Smooth muscle cell (in vitro differentiated cells): ENCODE data around the gene MREG. TPM values are rescaled to one million over a fixed set of nuclear protein-coding genes. Genes with fewer than 3 reads are reported as not detected.
"Not testable (repeated sequence)": the region's sequence is repeated elsewhere in the genome, so short reads cannot be mapped to it uniquely, and the experiment has no call there.

Source experiments
- DNase-seq: peaks from one replicate; lab custom pipeline; 2025; ENCODE audit not compliant: unreplicated experiment; lab: John Stamatoyannopoulos, UW
- H2AFZ ChIP-seq: fragments of 200-600 bp; sonication (generic); 2 replicates; pipeline ENCODE4 v1.6.0; 2016; ENCODE audit warnings: antibody characterized with exemption, low read depth, mild to moderate bottlenecking
- H3F3A ChIP-seq: fragments of 200-600 bp; sonication (generic); 2 replicates; pipeline ENCODE4 v1.6.0; 2017; ENCODE audit warnings: antibody characterized with exemption, low read depth
- H3K27ac ChIP-seq: fragments of 200-600 bp; sonication (generic); 2 replicates; pipeline ENCODE4 v1.5.1; 2016; ENCODE audit warnings: low read depth, mild to moderate bottlenecking
- H3K27me3 ChIP-seq: fragments of 200-600 bp; sonication (generic); 2 replicates; pipeline ENCODE4 v1.6.1; 2016; ENCODE audit warnings: low read depth, mild to moderate bottlenecking
- H3K36me3 ChIP-seq: fragments of 200-600 bp; sonication (generic); 2 replicates; pipeline ENCODE4 v1.5.1; 2016; ENCODE audit warnings: low read depth
- H3K4me1 ChIP-seq: fragments of 200-600 bp; sonication (generic); 2 replicates; pipeline ENCODE4 v1.5.1; 2016; ENCODE audit warnings: low read depth
- H3K4me2 ChIP-seq: fragments of 200-600 bp; sonication (generic); 2 replicates; pipeline ENCODE4 v1.6.0; 2016; ENCODE audit warnings: mild to moderate bottlenecking
- H3K4me3 ChIP-seq: fragments of 200-600 bp; sonication (generic); 2 replicates; pipeline ENCODE4 v1.5.1; 2016; ENCODE audit warnings: mild to moderate bottlenecking
- H3K79me2 ChIP-seq: fragments of 200-600 bp; sonication (generic); 2 replicates; pipeline ENCODE4 v1.6.0; 2016; ENCODE audit warnings: low read depth, mild to moderate bottlenecking
- H3K9ac ChIP-seq: fragments of 200-600 bp; sonication (generic); 2 replicates; pipeline ENCODE4 v1.6.0; 2016; ENCODE audit warnings: low read depth
- H3K9me3 ChIP-seq: fragments of 200-600 bp; sonication (generic); replicated peaks from 2 replicates; pipeline ENCODE4 v1.5.1; 2016; ENCODE audit warnings: low read depth
- H4K20me1 ChIP-seq: fragments of 200-600 bp; sonication (generic); 2 replicates; pipeline ENCODE4 v1.6.0; 2016; ENCODE audit warnings: low read depth
- WGBS: methylation state at CpG from one replicate; pipeline ENCODE4 v1.1.7; 2016; ENCODE audit warnings: low lambda C conversion rate; 5-methylcytosine and 5-hydroxymethylcytosine counted together
- polyA plus RNA-seq: library from polyadenylated mRNA; unstranded; fragments of >200 nt; fragmentation: Nextera tagmentation; extraction: Ambion mirVana; gene quantifications from 2 replicates; pipeline ENCODE4 v1.2.1, GENCODE V29; 2016
- total RNA-seq: library from RNA; depleted of rRNA; stranded (reverse); fragments of >200 nt; gene quantifications from 2 replicates; pipeline ENCODE4 v1.2.3, GENCODE V29; 2014
- TF ChIP-seq, protein P1 (sequence below): fragments of 200-600 bp; sonication (generic); IDR thresholded peaks from 2 replicates; pipeline ENCODE4 v1.5.1; 2017; ENCODE audit warnings: borderline replicate concordance, mild to moderate bottlenecking, antibody characterized with exemption; ENCODE audit not compliant: insufficient read depth, poor library complexity, severe bottlenecking

The MREG gene
- total and polyA plus RNA-seq, 2 experiments from 2014 or later: 2.3 to 5.5 TPM

DNA sequence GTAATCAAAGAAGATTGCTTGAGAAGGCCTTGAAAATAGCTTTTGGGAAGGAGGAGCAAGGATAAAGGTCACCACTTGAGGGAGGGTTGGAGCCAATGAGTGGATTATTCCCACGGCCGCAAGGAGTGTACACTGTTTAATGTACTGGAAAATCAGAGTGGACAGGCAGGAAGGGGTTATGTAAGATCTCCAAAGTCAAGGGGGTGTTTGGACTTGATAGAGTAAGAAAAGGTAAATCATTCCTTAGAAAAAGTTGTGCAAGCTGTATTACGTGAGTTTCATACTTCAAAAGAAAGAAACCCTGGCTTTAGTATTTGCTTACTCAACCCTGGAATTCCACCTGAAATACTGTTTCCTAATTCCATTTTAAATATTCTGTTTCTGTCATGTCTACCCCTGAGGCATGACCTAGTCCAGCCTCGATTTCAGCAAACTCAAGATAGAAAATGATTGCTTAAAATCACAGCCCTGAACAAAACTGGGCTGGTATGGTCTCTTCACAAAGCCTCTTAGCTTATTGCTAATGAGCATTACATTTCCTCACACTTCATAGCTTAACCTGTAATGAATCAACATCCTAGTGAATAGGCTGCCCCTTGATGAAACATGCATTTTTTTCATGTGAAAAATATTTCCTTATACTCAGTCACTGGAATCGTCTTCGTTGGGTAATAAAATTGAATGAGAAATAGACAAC, 1.1 kb downstream of the MREG start:
- peak overlapping the region; percentile 99 for H3K4me2 ChIP-seq
- no peak for DNase-seq
- H3K79me2 ChIP-seq: no peaks in the 10 kb centered on the region
- peak overlapping the region; percentile 65 for H3K9ac ChIP-seq
- H3K27me3 ChIP-seq: no peaks in the 10 kb centered on the region
- peak overlapping the region; percentile 5 for H3K27ac ChIP-seq
- H3K36me3 ChIP-seq: no peaks in the 10 kb centered on the region
- TF ChIP-seq, protein P1, sequence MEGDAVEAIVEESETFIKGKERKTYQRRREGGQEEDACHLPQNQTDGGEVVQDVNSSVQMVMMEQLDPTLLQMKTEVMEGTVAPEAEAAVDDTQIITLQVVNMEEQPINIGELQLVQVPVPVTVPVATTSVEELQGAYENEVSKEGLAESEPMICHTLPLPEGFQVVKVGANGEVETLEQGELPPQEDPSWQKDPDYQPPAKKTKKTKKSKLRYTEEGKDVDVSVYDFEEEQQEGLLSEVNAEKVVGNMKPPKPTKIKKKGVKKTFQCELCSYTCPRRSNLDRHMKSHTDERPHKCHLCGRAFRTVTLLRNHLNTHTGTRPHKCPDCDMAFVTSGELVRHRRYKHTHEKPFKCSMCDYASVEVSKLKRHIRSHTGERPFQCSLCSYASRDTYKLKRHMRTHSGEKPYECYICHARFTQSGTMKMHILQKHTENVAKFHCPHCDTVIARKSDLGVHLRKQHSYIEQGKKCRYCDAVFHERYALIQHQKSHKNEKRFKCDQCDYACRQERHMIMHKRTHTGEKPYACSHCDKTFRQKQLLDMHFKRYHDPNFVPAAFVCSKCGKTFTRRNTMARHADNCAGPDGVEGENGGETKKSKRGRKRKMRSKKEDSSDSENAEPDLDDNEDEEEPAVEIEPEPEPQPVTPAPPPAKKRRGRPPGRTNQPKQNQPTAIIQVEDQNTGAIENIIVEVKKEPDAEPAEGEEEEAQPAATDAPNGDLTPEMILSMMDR: no peak
- H3K9me3 ChIP-seq: no peaks in the 10 kb centered on the region
- no peaks in the 10 kb centered on the region for H3F3A ChIP-seq
- H3K4me1 ChIP-seq: peaks cover 5% of the 10 kb centered on the region
- H3K4me3 ChIP-seq: peak overlapping the region; percentile 81
- H2AFZ ChIP-seq: peak overlapping the region; percentile 96
- H4K20me1 ChIP-seq: no peaks in the 10 kb centered on the region
- WGBS: 29% methylated on average over 6 of the region's 6 CpGs

DNA sequence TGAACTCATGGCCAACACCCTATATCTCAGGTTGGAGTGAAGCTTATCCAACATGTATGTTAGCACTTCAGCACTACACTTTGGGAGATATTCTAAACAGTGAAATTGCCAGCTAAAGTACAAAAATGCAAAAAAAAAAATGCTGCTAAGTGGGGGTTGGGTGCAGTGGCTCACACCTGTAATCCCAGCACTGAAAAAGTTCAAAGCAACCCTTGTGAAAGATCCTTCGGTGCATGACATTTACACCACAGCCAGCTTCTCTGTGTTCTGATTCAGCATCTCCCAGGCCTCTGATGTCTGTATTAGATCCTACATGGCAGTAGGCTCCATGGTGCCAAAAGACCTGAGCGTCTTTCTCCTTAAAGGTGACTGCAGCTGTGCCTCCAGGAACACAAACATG, 4.1 kb downstream of the MREG start:
- not testable (repeated sequence) for H4K20me1 ChIP-seq, H3K9ac ChIP-seq, H3K36me3 ChIP-seq, H3K79me2 ChIP-seq, H2AFZ ChIP-seq, H3K4me3 ChIP-seq, H3F3A ChIP-seq, H3K4me2 ChIP-seq, DNase-seq, H3K9me3 ChIP-seq, H3K27ac ChIP-seq, H3K27me3 ChIP-seq
- peaks cover 18% of the 10 kb centered on the region for H3K4me1 ChIP-seq
- 77% methylated on average over 2 of the region's 2 CpGs for WGBS

DNA sequence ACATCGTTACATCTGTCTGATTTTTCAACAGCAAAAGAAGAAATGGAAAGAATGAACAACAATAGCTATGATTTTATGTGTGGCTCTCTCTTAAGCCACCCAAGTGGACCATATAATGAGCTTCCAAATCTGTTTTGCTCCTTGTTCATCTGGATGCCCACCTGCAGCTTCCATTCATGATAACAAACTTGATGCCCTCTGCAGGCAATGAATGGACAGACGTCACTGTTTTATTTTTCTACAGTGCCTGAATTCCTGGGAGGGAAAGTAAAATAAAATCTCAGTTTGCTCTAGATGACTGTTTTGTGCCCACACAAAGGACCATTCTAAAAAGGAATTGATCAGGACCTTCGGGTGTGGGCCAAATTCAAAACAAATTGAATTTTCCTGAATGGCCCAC, 5.0 kb downstream of the MREG start:
- peaks cover 4% of the 10 kb centered on the region for H3F3A ChIP-seq
- peaks cover 5% of the 10 kb centered on the region for H3K79me2 ChIP-seq
- TF ChIP-seq, protein P1: no peak
- H3K4me1 ChIP-seq: peaks cover 13% of the 10 kb centered on the region
- no peak overlapping the region for H3K4me2 ChIP-seq
- H3K9me3 ChIP-seq: no peaks in the 10 kb centered on the region
- DNase-seq: no peak
- no peak overlapping the region for H3K27ac ChIP-seq
- H3K36me3 ChIP-seq: no peaks in the 10 kb centered on the region
- 94% methylated on average over 3 of the region's 3 CpGs for WGBS
- H2AFZ ChIP-seq: no peak overlapping the region
- no peak overlapping the region for H3K9ac ChIP-seq
- H4K20me1 ChIP-seq: no peaks in the 10 kb centered on the region
- H3K4me3 ChIP-seq: no peak overlapping the region
- H3K27me3 ChIP-seq: no peaks in the 10 kb centered on the region

DNA sequence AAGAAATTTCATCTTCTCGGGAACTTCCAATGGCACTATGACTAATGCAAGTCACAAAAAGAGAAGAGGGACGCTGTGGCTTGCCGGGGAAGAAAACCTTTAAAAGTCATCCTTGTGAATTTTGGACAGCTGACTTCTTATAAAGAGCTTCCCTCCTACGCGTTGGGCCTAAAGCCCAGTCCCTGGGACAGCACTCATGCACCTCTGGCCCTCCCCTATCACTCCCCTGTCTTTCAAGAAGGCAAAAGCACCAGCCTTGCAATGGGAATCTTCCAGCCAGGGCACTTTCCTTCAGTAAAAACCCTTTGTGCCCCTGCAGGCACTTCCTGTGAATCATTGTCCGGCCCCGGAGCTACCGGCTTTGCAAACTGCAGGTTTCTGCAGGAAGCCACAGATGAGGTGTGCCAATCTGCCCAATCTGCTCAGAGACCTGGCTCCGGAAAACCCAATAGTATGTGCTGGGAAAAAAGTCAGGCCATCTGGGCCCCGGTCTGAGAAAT, 7.1 kb downstream of the MREG start:
- no peaks in the 10 kb centered on the region for H3K27me3 ChIP-seq
- H3K4me1 ChIP-seq: peaks cover 21% of the 10 kb centered on the region
- peaks cover 5% of the 10 kb centered on the region for H3K79me2 ChIP-seq
- peaks cover 4% of the 10 kb centered on the region for H3F3A ChIP-seq
- no peak overlapping the region for H2AFZ ChIP-seq
- H3K36me3 ChIP-seq: no peaks in the 10 kb centered on the region
- no peak overlapping the region for H3K9ac ChIP-seq
- peak overlapping the region; percentile 47 for H3K4me2 ChIP-seq
- 31% methylated on average over 10 of the region's 10 CpGs for WGBS
- no peaks in the 10 kb centered on the region for H4K20me1 ChIP-seq
- peak overlapping the region; percentile 51 for H3K27ac ChIP-seq
- DNase-seq: no peak
- no peak overlapping the region for H3K4me3 ChIP-seq
- no peaks in the 10 kb centered on the region for H3K9me3 ChIP-seq
- TF ChIP-seq, protein P1: no peak
